Endothelial cell (in vitro differentiated cells): ENCODE measurements around the gene CD4. TPM values are rescaled to one million over a fixed set of nuclear protein-coding genes. Genes with fewer than 3 reads are reported as not detected.

Experiments used
- DNase-seq: peaks from one replicate; pipeline ENCODE4 v3.0.0; 2021; ENCODE audit warnings: low spot score
- H3K27ac Mint-ChIP-seq: one replicate; pipeline ENCODE4 v1.8.0; 2021; ENCODE audit warnings: mixed read lengths, inconsistent platforms; ENCODE audit not compliant: unreplicated experiment
- H3K27me3 Mint-ChIP-seq: one replicate; pipeline ENCODE4 v1.8.0; 2021; ENCODE audit warnings: mild to moderate bottlenecking, moderate library complexity, mixed read lengths, inconsistent platforms; ENCODE audit not compliant: unreplicated experiment
- H3K36me3 Mint-ChIP-seq: one replicate; pipeline ENCODE4 v1.8.0; 2021; ENCODE audit warnings: mild to moderate bottlenecking, low read depth, mixed read lengths, inconsistent platforms; ENCODE audit not compliant: unreplicated experiment
- H3K4me1 Mint-ChIP-seq: one replicate; pipeline ENCODE4 v1.8.0; 2021; ENCODE audit warnings: mild to moderate bottlenecking, mixed read lengths, inconsistent platforms; ENCODE audit not compliant: unreplicated experiment
- H3K4me3 Mint-ChIP-seq: one replicate; pipeline ENCODE4 v1.8.0; 2021; ENCODE audit warnings: mild to moderate bottlenecking, mixed read lengths, inconsistent platforms; ENCODE audit not compliant: unreplicated experiment
- H3K9me3 Mint-ChIP-seq: one replicate; pipeline ENCODE4 v1.8.0; 2021; ENCODE audit warnings: mixed read lengths, inconsistent platforms; ENCODE audit not compliant: unreplicated experiment
- total RNA-seq: library from RNA; stranded (reverse); fragmentation: NEBNext Ultra II Directional; extraction: Animal tissue kit (Norgen Biotek cat#: 25700); gene quantifications from one replicate; pipeline ENCODE4 v1.2.1, GENCODE V29; 2021; ENCODE audit not compliant: unreplicated experiment
- TF ChIP-seq, protein P1 (sequence below): fragments of 200-600 bp; sonication (generic); IDR thresholded peaks from one replicate; pipeline ENCODE4 v1.5.0; 2021; ENCODE audit warnings: antibody characterized with exemption; ENCODE audit not compliant: unreplicated experiment

The CD4 gene
- total RNA-seq, 1 donor from 2014 or later, result 4.7 TPM

DNA sequence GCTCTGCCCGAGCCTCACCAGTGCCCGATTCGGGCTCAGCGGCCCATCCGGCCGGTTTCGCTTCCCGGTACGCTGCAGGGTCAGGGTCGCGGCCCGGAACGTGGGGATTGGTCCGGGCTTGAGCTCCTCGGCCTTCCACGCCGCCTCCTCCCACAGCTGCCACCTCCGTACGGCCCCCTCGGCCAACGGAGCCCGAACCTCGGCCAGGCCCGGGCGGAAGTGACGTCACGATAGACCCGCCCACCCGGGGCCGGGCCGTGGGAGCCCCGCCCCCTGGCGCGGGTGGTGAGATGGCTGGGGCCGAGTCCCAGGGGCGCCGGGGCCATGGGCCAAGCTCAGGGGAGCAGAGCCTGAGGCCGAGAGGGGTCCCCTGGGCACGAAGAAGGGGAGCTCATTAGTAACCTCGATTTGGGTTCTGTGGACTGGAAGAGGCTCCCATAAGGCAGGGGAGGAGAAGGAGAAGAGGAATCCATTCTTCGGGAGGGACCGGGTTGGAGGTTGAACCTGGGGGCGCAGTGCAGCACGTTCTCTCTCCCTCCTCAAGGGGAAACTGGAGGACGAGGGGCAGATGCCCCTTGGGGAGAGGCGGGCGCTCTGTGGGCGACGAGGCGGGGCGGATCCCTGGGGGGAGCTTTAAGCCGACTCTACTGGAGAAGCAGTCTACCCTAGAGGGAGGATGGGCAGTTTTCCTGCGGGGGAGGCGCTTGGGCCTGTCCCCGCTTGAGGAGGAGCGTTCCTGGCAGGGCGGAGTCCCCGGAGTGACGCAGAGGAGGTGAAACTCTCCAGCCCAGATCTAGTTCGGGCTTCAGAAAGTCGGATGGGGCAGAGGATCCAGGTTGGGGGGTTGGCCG, 36.2 kb upstream of the CD4 start, which contains the start of gene MLF2:
TSS of gene MLF2 (minus strand) at position 221 of the 851 bp plus-strand sequence. CDS start 807 bp downstream, outside the sequence.
- Mint-ChIP-seq H3K4me1 (peaks cover 21% of the 10 kb centered on the region), H3K27me3 (peaks cover 7% of the 10 kb centered on the region), H3K9me3 (no peaks in the 10 kb centered on the region), H3K4me3 (peak within 1 kb of the TSS; percentile 98), H3K27ac (peak within 1 kb of the TSS; percentile 96), H3K36me3 (peaks cover 22% of the 10 kb centered on the region)
- DNase-seq, result peak; percentile 99
- TF ChIP-seq, protein P1, sequence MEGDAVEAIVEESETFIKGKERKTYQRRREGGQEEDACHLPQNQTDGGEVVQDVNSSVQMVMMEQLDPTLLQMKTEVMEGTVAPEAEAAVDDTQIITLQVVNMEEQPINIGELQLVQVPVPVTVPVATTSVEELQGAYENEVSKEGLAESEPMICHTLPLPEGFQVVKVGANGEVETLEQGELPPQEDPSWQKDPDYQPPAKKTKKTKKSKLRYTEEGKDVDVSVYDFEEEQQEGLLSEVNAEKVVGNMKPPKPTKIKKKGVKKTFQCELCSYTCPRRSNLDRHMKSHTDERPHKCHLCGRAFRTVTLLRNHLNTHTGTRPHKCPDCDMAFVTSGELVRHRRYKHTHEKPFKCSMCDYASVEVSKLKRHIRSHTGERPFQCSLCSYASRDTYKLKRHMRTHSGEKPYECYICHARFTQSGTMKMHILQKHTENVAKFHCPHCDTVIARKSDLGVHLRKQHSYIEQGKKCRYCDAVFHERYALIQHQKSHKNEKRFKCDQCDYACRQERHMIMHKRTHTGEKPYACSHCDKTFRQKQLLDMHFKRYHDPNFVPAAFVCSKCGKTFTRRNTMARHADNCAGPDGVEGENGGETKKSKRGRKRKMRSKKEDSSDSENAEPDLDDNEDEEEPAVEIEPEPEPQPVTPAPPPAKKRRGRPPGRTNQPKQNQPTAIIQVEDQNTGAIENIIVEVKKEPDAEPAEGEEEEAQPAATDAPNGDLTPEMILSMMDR, result peak; percentile 87

GRCh38 chr12:6753772-6754356, 35.5 kb upstream of the CD4 start:
- peaks cover 27% of the 10 kb centered on the region for H3K4me1 Mint-ChIP-seq
- peaks cover 18% of the 10 kb centered on the region for H3K36me3 Mint-ChIP-seq
- H3K27ac Mint-ChIP-seq, result peak overlapping the region; percentile 96
- DNase-seq, result no peak
- peak overlapping the region; percentile 98 for H3K4me3 Mint-ChIP-seq
- peaks cover 10% of the 10 kb centered on the region for H3K27me3 Mint-ChIP-seq
- no peaks in the 10 kb centered on the region for H3K9me3 Mint-ChIP-seq
- TF ChIP-seq, protein P1, result no peak

- Mint-ChIP-seq H3K9me3 (no peaks in the 10 kb centered on the region), H3K27me3 (peaks cover 10% of the 10 kb centered on the region), H3K4me1 (peaks cover 28% of the 10 kb centered on the region), H3K4me3 (peak overlapping the region; percentile 13), H3K27ac (no peak overlapping the region), H3K36me3 (peaks cover 13% of the 10 kb centered on the region)
- DNase-seq, result no peak
- TF ChIP-seq, protein P1, result no peak
Observed at GRCh38 chr12:6754411-6754810, 34.9 kb upstream of the CD4 start.

DNA sequence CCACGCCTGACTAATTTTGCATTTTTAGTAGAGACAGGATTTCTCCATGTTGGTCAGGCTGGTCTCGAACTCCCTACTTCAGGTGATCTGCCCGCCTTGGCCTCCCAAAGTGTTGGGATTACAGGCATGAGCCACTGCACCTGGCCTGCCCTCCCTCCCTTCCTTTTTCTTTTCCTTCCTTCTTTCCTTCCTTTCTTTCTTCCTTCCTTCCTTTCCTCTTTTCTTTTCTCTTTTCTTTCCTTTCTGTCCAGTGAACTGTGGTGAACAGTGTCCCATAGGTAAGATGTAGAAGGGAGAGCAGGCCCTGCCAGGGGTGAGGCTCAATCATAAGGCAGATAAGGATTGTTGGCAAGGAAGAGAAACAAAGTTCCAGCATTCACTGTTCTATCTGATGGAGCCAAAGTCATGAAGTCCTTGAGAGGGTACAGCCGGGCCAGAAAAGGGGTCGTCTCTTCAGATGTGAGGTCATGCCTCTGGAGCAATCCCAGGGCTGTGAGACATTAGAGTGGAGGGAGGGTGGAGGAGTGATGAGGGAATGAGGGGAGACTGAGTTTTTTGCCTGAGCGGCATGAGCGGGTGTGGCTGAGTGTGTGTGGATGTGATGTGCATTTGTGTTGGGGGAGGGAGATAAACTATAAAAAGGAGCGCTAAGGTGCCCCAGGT, 32.2 kb upstream of the CD4 start:
- H3K9me3 Mint-ChIP-seq, result no peaks in the 10 kb centered on the region
- H3K27ac Mint-ChIP-seq, result peak overlapping the region; percentile 59
- peak overlapping the region; percentile 39 for H3K4me3 Mint-ChIP-seq
- TF ChIP-seq, protein P1, result no peak
- H3K4me1 Mint-ChIP-seq, result peaks cover 29% of the 10 kb centered on the region
- peaks cover 4% of the 10 kb centered on the region for H3K36me3 Mint-ChIP-seq
- peaks cover 8% of the 10 kb centered on the region for H3K27me3 Mint-ChIP-seq
- DNase-seq, result no peak
